PFSK-1 (cell line): ENCODE measurements around the gene MPPED1. TPM values are rescaled to one million over a fixed set of nuclear protein-coding genes. Genes with fewer than 3 reads are reported as not detected.

ENCODE experiments used
- FOXP2 ChIP-seq: optimal IDR thresholded peaks from 2 replicates; pipeline ENCODE3; 2011; ENCODE audit warnings: borderline replicate concordance, control low read depth, inconsistent platforms; ENCODE audit not compliant: insufficient read depth; ENCODE audit errors: extremely low read length, extremely low read depth
- POLR2AphosphoS5 ChIP-seq: IDR thresholded peaks from 2 replicates; pipeline ENCODE4 v1.6.1; 2012; ENCODE audit warnings: low read depth, mild to moderate bottlenecking, control low read depth, low read length, moderate library complexity
- REST ChIP-seq, 2 experiments: IDR thresholded peaks; 2 replicates each; pipeline versions ENCODE4 v1.6.1 to v1.8.0; 2011 to 2012; ENCODE audit warnings: low read depth in 2 of 2, low read length in 2 of 2, control low read depth in 1 of 2, inconsistent platforms in 1 of 2, mild to moderate bottlenecking in 1 of 2, moderate library complexity in 1 of 2; ENCODE audit not compliant: insufficient read depth in 1 of 2
- SIN3A ChIP-seq: IDR thresholded peaks from 2 replicates; pipeline ENCODE4 v1.6.1; 2012; ENCODE audit warnings: mild to moderate bottlenecking, low read length, moderate library complexity, borderline replicate concordance; ENCODE audit not compliant: insufficient read depth
- TAF1 ChIP-seq: IDR thresholded peaks from 2 replicates; pipeline ENCODE4 v1.6.1; 2012; ENCODE audit warnings: low read length, control low read depth, borderline replicate concordance; ENCODE audit not compliant: insufficient read depth
- polyA plus RNA-seq: library from polyadenylated mRNA; unstranded; fragments of >200 nt; gene quantifications from one replicate; pipeline ENCODE4 v1.2.1, GENCODE V29; 2012; ENCODE audit warnings: low read depth, missing spikeins; ENCODE audit not compliant: insufficient read length

MPPED1 gene
- not detected for polyA plus RNA-seq

GRCh38 chr22:43411869-43412807 lies at the start of gene MPPED1:
Gene MPPED1, plus strand, starts transcription at chr22:43412014. Its CDS starts 12,972 bp downstream, at chr22:43424986.
- TF ChIP-seq FOXP2 (no peak), POLR2AphosphoS5 (no peak), REST (IDR thresholded peaks at IDR 0.05; ENCODE audit: insufficient read depth in 1 of 2, low read depth in 2 of 2, low read length in 2 of 2) (no peak), TAF1 (no peak), SIN3A (no peak)

GRCh38 chr22:43363315-43364168 lies 48.3 kb upstream of the MPPED1 start:
- no peak for TF ChIP-seq POLR2AphosphoS5

- TF ChIP-seq REST (IDR thresholded peaks at IDR 0.05; ENCODE audit: insufficient read depth in 1 of 2, low read depth in 2 of 2, low read length in 2 of 2) = no peak
- TF ChIP-seq FOXP2 = no peak
- TF ChIP-seq SIN3A = no peak
- no peak for TF ChIP-seq TAF1
- TF ChIP-seq POLR2AphosphoS5 = no peak
Observed at GRCh38 chr22:43364169-43364435, 47.7 kb upstream of the MPPED1 start.

GRCh38 chr22:43365715-43366440 lies 45.9 kb upstream of the MPPED1 start:
- TF ChIP-seq SIN3A (no peak), POLR2AphosphoS5 (no peak), FOXP2 (no peak)

GRCh38 chr22:43370036-43370435 lies 41.8 kb upstream of the MPPED1 start:
- no peak for TF ChIP-seq REST (IDR thresholded peaks at IDR 0.05; ENCODE audit: insufficient read depth in 1 of 2, low read depth in 2 of 2, low read length in 2 of 2)
- TF ChIP-seq SIN3A = no peak
- no peak for TF ChIP-seq FOXP2
